HG02623 (cell line): ENCODE results near the gene PUS7.
"Not testable (repeated sequence)": the region's sequence is repeated elsewhere in the genome, so short reads cannot be mapped to it uniquely, and the experiment has no call there.

Source experiments
- ATAC-seq: cut with Tn5 transposase; IDR thresholded peaks from one replicate; pipeline ENCODE4 v1.9.1; 2021; ENCODE audit warnings: moderate library complexity; ENCODE audit not compliant: unreplicated experiment

Gene PUS7

DNA sequence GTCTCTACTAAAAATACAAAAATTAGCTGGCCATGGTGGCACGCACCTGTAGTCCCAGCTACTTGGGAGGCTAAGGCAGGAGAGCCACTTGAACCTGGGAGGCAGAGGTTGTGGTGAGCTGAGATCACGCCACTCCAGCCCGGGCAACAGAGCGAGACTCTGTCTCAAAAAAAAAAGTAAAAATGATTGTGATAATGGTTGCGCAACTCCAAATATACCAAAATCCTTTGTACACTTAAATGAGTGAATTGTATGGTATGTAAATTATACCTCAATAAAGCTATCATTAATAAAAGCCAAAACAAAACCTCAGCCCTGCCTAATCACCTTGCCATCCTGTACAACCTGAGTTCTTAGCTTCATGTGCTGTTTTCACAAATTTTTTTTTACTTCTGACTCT, 71.2 kb downstream of the PUS7 start:
- ATAC-seq = not testable (repeated sequence)

DNA sequence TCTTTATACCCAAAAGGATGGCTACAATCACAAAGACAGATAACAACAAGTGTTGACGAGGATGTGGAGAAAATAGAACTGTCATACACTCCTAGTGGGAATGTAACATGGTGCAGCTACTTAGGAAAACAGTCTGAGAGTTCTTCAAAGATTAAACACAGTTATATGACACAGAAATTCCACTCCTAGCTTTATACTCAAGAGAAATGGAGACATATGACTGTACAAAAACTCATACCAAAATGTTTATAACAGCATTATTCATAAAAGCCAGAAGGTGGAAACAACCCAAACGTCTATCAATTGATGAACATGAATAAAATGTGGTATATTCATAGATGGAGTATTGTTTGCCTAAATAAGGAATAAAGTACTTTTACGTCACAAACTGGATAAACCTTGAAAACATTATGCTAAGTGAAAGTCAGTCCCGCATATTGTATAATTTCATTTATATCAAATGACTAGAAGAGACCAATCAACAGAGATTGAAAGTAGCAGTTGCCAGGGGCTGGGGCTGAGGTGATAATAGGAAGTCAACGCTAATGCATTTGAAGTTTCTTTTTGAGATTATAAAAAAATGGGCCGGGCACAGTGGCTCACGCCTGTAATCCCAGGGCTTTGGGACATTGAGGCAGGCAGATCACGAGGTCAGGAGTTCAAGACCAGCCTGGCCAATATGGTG, 71.8 kb downstream of the PUS7 start:
- no peak for ATAC-seq

DNA sequence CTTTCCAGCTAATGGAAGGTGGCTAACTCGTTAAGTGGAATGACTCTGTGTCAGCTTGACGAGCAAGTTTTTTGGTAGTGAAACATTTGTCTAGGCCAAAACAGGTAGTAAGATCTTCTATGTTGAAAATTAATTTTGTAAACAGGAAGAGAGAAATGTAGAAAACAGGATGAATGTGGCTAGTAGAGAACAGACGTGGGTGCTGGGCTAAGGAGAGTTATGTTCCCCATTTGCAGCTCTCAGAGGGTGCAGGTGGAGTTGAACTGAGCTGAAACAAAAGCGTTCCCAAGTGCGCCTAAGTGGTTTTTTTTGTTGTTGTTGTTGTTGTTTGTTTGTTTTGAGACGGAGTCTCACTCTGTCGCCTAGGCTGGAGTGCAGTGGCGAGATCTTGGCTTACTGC, 73.9 kb downstream of the PUS7 start:
- ATAC-seq = peak; percentile 77

- no peak for ATAC-seq
Observed at GRCh38 chr7:105444342-105444987, 77.6 kb downstream of the PUS7 start.

DNA sequence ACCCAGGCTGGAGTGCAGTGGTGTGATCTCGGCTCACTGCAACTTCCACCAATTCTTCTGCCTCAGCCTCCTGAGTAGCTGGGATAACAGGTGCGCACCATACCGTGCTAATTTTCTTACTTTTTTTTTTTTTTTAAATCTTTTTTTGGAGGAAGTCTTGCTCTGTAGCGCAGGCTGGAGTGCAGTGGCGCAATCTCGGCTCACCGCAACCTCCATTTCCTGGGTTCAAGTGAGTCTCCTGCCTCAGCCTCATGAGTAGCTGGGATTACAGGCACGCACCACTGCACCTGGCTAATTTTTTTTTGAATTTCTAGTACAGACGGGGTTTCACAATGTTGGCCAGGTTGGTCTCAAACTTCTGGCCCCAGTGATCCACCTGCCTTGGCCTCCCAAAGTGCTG, 79.9 kb downstream of the PUS7 start:
- not testable (repeated sequence) for ATAC-seq

- ATAC-seq = no peak
Observed at GRCh38 chr7:105439174-105439893, 82.7 kb downstream of the PUS7 start.

DNA sequence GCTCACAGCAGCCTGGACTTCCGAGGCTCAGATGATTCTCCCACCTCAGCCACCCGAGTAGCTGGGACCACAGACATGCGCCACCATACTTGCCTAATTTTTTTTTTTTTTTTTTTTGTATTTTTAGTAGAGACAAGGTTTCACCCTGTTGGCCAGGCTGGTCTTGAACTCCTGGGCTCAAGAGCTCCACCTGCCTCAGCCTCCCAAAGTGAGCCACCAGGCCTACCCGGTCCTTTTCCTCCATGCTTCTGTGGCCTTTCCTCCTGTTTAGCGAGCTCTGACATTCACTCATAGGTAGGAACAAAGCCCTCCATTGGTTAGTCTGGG, 83.3 kb downstream of the PUS7 start:
- ATAC-seq = no peak

DNA sequence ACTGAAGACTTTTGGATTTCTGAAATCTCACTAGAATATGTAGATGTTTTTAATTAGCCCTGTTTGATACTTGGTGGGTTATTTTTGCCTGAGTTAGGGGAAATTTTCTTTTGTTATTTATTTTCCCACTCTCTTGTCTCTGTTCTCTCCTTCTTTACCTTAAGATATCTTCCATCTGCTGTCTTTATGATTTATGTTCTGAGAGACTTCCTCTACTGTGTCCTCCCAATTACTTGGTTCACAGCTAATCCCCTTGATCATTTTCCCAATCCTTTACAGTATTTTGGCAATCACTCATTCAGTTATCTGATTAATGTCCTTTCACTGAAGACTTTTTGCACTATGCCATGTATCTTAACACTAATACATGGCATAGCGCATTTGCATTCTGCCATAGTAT, 83.8 kb downstream of the PUS7 start:
- ATAC-seq = no peak

DNA sequence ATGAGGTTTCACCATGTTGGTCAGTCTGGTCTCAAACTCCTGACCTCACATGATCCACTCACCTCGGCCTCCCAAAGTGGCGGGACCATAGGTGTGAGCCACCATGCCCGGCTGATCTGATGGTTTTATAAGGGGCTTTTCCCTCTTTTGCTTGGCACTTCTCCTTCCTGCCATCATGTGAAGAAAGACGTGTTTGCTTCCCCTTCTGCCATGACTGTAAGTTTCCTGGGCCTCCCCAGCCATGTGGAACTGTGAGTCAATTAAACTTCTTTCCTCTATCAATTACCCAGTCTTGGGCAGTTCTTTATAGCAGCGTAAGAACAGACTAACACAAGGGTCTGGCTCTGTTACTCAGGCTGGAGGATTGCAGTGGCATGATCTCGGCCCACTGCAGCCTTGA, 84.7 kb downstream of the PUS7 start:
- not testable (repeated sequence) for ATAC-seq

DNA sequence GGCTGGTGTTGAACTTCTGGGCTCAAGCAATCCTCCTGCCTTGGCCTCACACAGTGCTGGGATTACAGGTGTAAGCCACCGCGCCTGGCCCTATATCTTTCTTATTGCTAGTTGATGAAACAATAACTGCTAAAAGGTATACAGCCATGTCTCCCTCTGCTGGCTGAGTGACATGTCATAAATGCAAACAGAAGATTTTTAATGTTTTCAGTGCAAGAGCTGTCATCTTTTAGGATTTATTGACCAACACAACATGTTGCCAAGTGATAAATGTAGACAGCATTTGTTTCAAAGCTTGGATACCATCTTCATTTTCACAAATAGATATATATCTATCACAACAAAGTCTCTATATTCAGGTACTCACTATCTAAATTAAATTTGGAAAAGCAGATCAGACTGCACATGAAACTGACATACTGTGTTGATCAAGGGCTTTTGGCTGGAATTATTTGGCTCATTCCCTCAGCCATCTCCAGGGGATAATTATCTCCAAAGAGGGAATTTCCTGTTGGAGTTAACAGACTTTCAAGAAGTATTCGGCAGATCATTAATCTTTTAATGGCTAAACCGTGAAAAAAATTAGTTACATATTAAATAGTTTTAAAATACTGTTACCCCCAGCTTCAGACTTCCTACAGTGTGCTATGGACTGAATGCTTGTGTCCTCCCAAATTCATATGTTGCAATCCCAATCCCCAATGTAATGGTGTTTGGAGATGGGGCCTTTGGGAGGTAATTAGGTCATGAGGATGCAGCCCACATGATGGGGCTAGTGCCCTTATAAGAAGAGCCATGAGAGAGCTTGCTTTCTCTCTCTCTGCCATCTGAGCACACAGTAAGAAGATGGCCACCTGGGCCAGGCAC, 92.1 kb downstream of the PUS7 start:
- ATAC-seq = no peak

DNA sequence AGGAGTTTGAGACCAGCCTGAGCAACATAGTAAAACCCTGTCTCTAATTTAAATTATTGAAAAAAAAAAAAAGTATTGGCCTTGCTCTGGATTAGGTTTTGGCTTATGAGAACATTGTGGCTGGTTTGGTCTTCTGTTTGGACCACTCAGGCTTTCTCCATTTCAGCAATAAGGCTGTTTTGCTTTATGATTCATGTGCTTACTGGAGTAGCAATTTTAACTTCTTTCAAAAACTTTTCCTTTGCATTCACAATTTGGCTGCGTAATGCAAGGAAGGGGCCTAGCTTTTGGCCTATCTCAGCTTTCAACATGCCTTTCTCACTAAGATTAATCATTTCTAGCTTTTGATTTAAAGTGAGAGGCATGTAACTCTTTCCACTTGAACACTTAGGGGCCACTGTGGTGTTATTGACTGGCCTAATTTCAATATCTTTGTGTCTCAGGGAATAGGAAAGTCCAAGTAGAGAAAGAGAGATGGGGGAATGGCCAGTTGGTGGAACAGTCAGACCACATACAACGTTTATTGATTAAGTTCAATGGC, 95.4 kb downstream of the PUS7 start:
- no peak for ATAC-seq

DNA sequence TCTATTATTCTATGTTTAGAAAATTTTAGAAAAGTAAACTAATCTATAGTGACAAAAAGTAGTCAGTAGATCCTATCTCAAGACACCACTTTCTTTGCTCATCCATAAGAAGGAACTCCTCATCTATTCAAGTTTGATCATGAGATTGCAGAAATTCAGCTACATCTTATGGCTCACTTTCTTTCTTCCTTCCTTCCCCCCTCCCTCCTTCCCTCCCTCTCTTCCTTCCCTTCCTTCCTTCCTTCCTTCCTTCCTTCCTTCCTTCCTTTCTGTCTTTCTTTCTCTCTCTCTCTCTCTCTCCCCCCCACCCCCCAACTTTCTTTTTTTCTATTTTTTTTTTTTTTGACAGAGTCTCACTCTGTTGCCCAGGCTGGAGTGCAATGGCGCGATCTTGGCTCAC, 98.1 kb downstream of the PUS7 start:
- no peak for ATAC-seq

GRCh38 chr7:105413887-105414437, 108.1 kb downstream of the PUS7 start:
- ATAC-seq = no peak

DNA sequence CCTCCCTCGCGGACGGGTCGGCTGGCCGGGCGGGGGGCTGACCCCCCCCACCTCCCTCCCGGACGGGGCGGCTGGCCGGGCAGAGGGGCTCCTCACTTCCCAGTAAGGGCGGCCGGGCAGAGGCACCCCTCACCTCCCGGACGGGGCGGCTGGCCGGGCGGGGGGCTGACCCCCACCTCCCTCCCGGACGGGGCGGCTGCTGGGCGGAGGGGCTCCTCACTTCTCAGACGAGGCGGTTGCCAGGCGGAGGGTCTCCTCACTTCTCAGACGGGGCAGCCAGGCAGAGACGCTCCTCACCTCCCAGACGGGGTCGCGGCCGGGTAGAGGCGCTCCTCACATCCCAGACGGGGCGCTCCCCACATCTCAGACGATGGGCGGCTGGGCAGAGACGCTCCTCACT, 111.3 kb downstream of the PUS7 start:
- not testable (repeated sequence) for ATAC-seq

DNA sequence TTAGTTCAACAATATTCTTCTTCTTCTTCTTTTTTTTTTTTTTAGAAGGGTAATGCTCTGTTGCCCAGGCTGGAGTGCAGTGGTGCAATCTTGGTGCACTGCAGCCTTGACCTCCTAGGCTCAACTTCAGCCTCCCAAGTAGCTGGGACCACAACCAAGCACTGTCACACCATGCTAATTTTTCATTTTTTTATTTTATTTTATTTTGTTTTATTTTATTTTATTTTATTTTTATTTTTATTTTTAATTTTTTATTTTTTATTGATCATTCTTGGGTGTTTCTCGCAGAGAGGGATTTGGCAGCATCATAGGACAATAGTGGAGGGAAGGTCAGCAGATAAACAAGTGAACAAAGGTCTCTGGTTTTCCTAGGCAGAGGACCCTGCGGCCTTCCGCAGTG, 112.3 kb downstream of the PUS7 start:
- not testable (repeated sequence) for ATAC-seq

DNA sequence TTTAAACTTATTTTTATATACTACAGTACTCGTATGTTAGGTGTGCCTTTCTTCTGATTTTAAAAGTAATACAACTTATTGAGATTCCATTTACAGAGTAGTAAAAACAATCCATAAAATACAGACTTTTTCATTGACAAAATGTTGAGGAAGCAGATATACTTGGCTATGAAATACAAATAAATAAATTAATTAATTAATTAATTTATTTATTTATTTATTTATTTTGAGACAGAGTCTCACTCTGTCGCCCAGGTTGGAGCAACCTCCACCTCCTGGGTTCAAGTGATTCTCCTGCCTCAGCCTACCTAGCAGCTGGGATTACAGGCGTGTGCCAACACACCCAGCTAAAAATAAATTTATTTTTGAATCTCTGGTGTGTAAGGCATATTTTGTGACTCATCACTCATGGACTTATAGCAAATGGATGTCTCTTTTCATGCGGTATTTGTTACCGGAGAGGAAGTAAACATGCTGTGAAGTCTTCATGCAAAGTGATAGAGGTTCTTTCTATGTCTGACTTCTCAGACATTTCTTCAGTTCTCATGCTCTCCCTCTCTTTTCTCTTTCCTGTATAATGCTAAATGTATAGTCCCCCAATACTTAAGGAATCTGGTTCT, 113.2 kb downstream of the PUS7 start:
- ATAC-seq = no peak
